OCI-LY1 (cell line): ENCODE measurements around the gene GALC.

Experiments
- H2AFZ ChIP-seq: fragments of 200-600 bp; sonication (generic), shearing (Covaris generic); 2 replicates; pipeline ENCODE4 v1.6.0; 2014; ENCODE audit warnings: antibody characterized with exemption, mild to moderate bottlenecking, low read length
- H3F3A ChIP-seq: fragments of 200-600 bp; sonication (generic), shearing (Covaris generic); 2 replicates; pipeline ENCODE4 v1.6.0; 2014; ENCODE audit warnings: mild to moderate bottlenecking, antibody characterized with exemption, low read length, moderate library complexity; ENCODE audit not compliant: insufficient read depth
- H3K27ac ChIP-seq: fragments of 200-600 bp; sonication (generic); 2 replicates; pipeline ENCODE4 v1.5.1; 2014; ENCODE audit warnings: low read length, mixed run types, mild to moderate bottlenecking, low read depth; ENCODE audit not compliant: poor library complexity, severe bottlenecking
- H3K27me3 ChIP-seq: fragments of 200-600 bp; sonication (generic); 2 replicates; pipeline ENCODE4 v1.6.0; 2014; ENCODE audit warnings: antibody characterized with exemption, mild to moderate bottlenecking, low read length, moderate library complexity; ENCODE audit not compliant: insufficient read depth
- H3K36me3 ChIP-seq: fragments of 200-600 bp; sonication (generic); 2 replicates; pipeline ENCODE4 v1.6.1; 2014; ENCODE audit warnings: mild to moderate bottlenecking, antibody characterized with exemption, low read length, moderate library complexity, mixed read lengths; ENCODE audit not compliant: insufficient read depth
- H3K4me1 ChIP-seq: fragments of 200-600 bp; sonication (generic); 2 replicates; pipeline ENCODE4 v1.5.1; 2014; ENCODE audit warnings: mild to moderate bottlenecking, low read length, moderate library complexity; ENCODE audit not compliant: insufficient read depth, severe bottlenecking
- H3K4me2 ChIP-seq: fragments of 200-600 bp; sonication (generic), shearing (Covaris generic); 2 replicates; pipeline ENCODE4 v1.6.1; 2014; ENCODE audit warnings: low read length
- H3K4me3 ChIP-seq: fragments of 200-600 bp; sonication (generic); 2 replicates; pipeline ENCODE4 v1.5.1; 2014; ENCODE audit warnings: low read length, low read depth, mild to moderate bottlenecking, mixed read lengths; ENCODE audit not compliant: poor library complexity, severe bottlenecking
- H3K79me2 ChIP-seq: fragments of 200-600 bp; shearing (Covaris generic); 2 replicates; pipeline ENCODE4 v1.6.1; 2016; ENCODE audit warnings: mixed run types, low read length, mixed read lengths; ENCODE audit not compliant: insufficient read depth
- H3K9ac ChIP-seq: fragments of 200-600 bp; sonication (generic), shearing (Covaris generic); 2 replicates; pipeline ENCODE4 v1.6.1; 2014; ENCODE audit warnings: mild to moderate bottlenecking, low read length, mixed read lengths
- H3K9me2 ChIP-seq: fragments of 200-600 bp; sonication (generic), shearing (Covaris generic); 2 replicates; pipeline ENCODE4 v1.6.1; 2014; ENCODE audit warnings: low read depth, mild to moderate bottlenecking, low read length, mixed read lengths
- H3K9me3 ChIP-seq: fragments of 200-600 bp; shearing (Covaris generic); 2 replicates; pipeline ENCODE4 v1.6.1; 2014; ENCODE audit warnings: low read length, mixed read lengths
- H4K20me1 ChIP-seq: fragments of 200-600 bp; sonication (generic), shearing (Covaris generic); 2 replicates; pipeline ENCODE4 v1.6.0; 2016; ENCODE audit warnings: mild to moderate bottlenecking, low read length; ENCODE audit not compliant: insufficient read depth
- EZH2 ChIP-seq: fragments of 200-600 bp; sonication (generic), shearing (Covaris generic); IDR thresholded peaks from 2 replicates; pipeline ENCODE4 v1.8.0; 2017; ENCODE audit warnings: borderline replicate concordance, mixed run types, mild to moderate bottlenecking, antibody characterized with exemption, low read length, moderate library complexity, mixed read lengths
- TF ChIP-seq, protein P1 (sequence below): fragments of 200-600 bp; sonication (generic), shearing (Covaris generic); IDR thresholded peaks from 2 replicates; pipeline ENCODE4 v1.5.1; 2017; ENCODE audit warnings: mild to moderate bottlenecking, antibody characterized with exemption, low read length, moderate library complexity, mixed read lengths

The GALC gene

DNA sequence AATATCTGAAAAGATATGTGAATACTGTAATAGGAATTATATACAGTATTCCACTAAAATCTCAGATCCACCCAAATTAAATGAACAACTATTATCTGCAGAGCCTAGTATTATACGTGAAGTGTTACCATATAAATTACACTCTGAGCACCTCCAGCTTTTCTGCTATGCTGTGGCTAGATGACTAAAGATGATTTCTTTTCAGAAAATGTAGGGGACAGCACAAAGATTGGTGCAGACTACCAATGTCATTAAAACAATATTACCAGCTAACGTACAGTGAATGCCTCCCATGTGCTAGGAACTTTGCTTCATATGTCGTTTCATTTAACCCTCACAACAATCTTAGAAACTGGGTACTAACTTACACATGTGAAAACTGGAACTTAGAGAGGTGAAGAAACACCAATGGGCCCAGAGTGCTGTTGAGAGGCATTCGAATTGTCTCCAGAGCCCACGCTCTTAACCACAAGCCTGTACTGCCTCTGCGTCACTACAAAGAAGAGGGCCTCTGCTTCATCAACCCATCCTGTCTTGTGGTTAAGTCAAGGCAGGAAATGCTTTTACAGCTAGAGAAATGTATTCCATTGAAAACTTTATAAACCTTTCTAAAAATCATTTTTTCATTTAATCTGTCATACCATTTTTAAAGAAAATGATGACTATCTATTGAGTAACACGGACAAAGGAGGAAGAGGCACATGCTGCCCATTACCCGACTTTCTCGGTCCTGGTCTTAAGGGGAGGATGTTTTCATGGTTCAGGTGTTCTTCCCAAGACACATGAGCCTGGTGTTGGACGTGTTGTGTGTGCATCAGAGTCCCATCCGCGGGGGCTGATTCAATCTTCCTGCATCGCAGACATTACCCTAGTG lies 13.2 kb upstream of the GALC start:
- peak overlapping the region; percentile 84 for H3K27ac ChIP-seq
- no peaks in the 10 kb centered on the region for H3K27me3 ChIP-seq
- H3K79me2 ChIP-seq: peaks cover 6% of the 10 kb centered on the region; the same call in 1 of the 2 replicates
- H3F3A ChIP-seq: no peaks in the 10 kb centered on the region
- peak overlapping the region; percentile 72 for H3K4me2 ChIP-seq
- H3K9me2 ChIP-seq: no peaks in the 10 kb centered on the region
- H3K9ac ChIP-seq: peak overlapping the region; percentile 50
- no peaks in the 10 kb centered on the region for H3K36me3 ChIP-seq
- TF ChIP-seq, protein P1, sequence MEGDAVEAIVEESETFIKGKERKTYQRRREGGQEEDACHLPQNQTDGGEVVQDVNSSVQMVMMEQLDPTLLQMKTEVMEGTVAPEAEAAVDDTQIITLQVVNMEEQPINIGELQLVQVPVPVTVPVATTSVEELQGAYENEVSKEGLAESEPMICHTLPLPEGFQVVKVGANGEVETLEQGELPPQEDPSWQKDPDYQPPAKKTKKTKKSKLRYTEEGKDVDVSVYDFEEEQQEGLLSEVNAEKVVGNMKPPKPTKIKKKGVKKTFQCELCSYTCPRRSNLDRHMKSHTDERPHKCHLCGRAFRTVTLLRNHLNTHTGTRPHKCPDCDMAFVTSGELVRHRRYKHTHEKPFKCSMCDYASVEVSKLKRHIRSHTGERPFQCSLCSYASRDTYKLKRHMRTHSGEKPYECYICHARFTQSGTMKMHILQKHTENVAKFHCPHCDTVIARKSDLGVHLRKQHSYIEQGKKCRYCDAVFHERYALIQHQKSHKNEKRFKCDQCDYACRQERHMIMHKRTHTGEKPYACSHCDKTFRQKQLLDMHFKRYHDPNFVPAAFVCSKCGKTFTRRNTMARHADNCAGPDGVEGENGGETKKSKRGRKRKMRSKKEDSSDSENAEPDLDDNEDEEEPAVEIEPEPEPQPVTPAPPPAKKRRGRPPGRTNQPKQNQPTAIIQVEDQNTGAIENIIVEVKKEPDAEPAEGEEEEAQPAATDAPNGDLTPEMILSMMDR: no peak
- no peak for TF ChIP-seq EZH2
- H3K9me3 ChIP-seq: no peaks in the 10 kb centered on the region
- H3K4me3 ChIP-seq: peak overlapping the region; percentile 55
- H4K20me1 ChIP-seq: no peaks in the 10 kb centered on the region
- H3K4me1 ChIP-seq: peaks cover 42% of the 10 kb centered on the region
- no peak overlapping the region for H2AFZ ChIP-seq

DNA sequence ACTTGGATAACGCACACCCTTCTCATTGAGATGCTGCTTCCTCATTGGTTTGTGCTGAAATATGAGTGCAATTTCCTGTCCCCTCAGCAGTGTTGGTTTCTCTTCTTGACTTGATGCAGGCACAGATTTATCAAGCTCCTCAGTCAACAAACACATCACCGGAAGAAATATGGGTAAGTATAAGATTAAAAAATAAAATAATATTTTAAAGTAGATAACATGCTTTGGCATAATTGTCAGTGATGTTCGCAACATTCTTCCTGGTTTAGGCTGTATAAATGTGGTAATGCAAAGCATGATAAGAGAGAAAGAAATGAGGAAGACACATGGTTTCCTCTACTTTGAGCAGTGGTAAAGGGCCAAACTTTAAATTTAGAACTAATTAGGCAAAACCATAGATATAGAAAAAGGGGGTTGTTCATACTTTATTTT lies 12.1 kb upstream of the GALC start, which contains the start of gene GPR65:
Gene GPR65, plus strand, starts transcription at position 86 of the 432 bp plus-strand sequence. CDS start 5,713 bp downstream, outside the sequence.
- H3K9ac ChIP-seq: peak within 1 kb of the TSS; percentile 45
- no peaks in the 10 kb centered on the region for H4K20me1 ChIP-seq
- H2AFZ ChIP-seq: peak within 1 kb of the TSS; percentile 77
- H3K4me3 ChIP-seq: peak within 1 kb of the TSS; percentile 55
- no peaks in the 10 kb centered on the region for H3K27me3 ChIP-seq
- no peaks in the 10 kb centered on the region for H3F3A ChIP-seq
- H3K4me2 ChIP-seq: peak within 1 kb of the TSS; percentile 72
- H3K79me2 ChIP-seq: peaks cover 6% of the 10 kb centered on the region; the same call in 1 of the 2 replicates
- no peaks in the 10 kb centered on the region for H3K9me2 ChIP-seq
- H3K4me1 ChIP-seq: peaks cover 42% of the 10 kb centered on the region
- peak within 1 kb of the TSS; percentile 84 for H3K27ac ChIP-seq
- H3K9me3 ChIP-seq: no peaks in the 10 kb centered on the region
- H3K36me3 ChIP-seq: no peaks in the 10 kb centered on the region
- TF ChIP-seq EZH2: no peak

DNA sequence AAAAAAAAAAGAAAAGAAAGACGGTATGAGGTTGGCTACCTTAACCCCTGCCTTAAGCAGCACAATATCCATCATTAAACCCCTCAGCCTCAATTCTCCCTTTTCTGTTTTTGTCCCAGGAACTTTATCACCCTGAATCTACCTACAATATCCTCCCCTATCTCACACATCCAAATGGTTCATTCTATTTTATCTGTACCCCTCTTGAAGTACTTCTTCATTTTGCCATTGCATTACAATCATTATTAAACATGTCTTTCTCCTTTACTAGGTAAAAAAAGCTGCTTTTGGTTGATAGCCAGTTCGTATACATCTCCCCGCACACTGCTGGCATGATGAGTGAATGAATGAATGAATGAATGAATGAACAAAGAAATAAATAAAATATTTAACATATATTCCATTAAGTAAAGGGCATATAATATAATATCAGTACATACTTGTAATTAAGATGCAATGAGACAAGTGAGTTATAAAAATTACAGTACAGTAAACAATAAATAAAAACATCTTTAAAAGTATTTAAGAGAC lies 11.6 kb upstream of the GALC start:
- Histone ChIP-seq H3F3A (no peaks in the 10 kb centered on the region), H2AFZ (peak overlapping the region; percentile 77), H3K4me1 (peaks cover 42% of the 10 kb centered on the region), H3K79me2 (peaks cover 6% of the 10 kb centered on the region; the same call in 1 of the 2 replicates), H3K27ac (no peak overlapping the region), H3K27me3 (no peaks in the 10 kb centered on the region), H3K9me3 (no peaks in the 10 kb centered on the region), H3K9me2 (no peaks in the 10 kb centered on the region), H3K4me2 (peak overlapping the region; percentile 72; the same call in 1 of the 2 replicates), H3K36me3 (no peaks in the 10 kb centered on the region), H3K9ac (no peak overlapping the region), H3K4me3 (peak overlapping the region; percentile 55), H4K20me1 (no peaks in the 10 kb centered on the region)
- TF ChIP-seq, protein P1: no peak
- TF ChIP-seq EZH2: no peak
